ENCODE data around the gene PINK1. TPM values are rescaled to one million over a fixed set of nuclear protein-coding genes. Genes with fewer than 3 reads are reported as not detected.

PINK1 gene
- 21.6 and 27.6 TPM in 2 replicates for total RNA-seq (2014; rRNA removed; shearing (Covaris generic))

GRCh38 chr1:20633190-20634064 lies at the start of gene PINK1:
Gene PINK1, plus strand, starts transcription at chr1:20633458. Its CDS starts 91 bp downstream, at chr1:20633549.

GRCh38 chr1:20588634-20589225 lies 44.5 kb upstream of the PINK1 start, which contains the start of gene CDA:
Gene CDA, plus strand, starts transcription at chr1:20589097. Its CDS starts 33 bp downstream, at chr1:20589130.

DNA sequence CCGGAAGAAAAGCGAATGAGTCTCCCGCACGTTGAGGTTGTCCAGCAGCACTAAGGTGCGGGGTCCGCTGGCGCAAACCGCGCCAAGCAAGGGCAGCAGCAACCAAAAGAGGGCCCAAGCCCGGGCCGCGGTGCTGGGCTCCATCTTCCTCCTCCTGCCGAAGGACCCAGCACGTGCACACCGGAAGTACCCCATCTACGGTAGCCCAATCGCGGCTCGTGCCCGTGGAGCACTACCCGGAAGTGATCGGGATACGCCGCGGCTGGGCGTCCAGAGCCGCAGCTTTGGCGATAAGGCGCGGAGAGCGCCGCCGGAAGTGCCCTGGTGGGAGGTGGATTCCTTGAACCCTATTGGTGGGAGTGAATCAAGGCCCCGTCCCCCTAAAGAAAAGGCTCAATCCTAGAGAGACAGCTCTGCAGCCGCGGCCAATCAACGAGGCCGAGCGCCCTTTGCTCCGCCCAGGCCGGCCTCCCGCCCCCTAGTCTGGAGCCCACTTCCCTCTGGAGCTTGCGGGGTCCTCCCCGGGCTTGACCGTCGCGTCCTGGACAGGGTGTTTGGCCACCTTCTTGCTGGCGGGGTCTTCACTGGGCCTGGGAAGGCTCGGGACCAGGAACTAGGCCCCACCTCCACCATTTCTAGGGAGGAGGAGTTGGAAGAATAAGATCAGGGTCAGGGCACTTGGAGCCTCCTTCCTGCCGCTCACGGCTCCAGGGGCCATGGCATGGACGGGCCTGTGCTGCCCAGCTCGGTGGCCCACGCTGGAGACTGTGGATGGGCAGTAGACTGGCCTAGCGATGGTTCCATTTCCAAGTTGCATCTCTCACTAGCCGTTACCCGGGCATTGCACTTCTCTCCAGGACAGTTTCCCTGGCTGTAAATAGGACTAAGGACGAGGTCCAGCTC lies 28.2 kb downstream of the PINK1 start, which contains the start of gene DDOST:
Gene DDOST, minus strand, starts transcription at position 163 of the 903 bp plus-strand sequence. Its CDS starts 19 bp downstream, at position 144.

Other genes with a start within 250 kb of the PINK1 start
- 6.0 and 7.2 TPM in 2 replicates for gene CAMK2N1, start 147.2 kb upstream of the PINK1 start, total RNA-seq (2014; rRNA removed; shearing (Covaris generic))
- gene MUL1, start 125.3 kb upstream of the PINK1 start, total RNA-seq (2014; rRNA removed; shearing (Covaris generic)): 24.0 and 24.5 TPM in 2 replicates
- not detected in 2 replicates for gene FAM43B, start 80.9 kb upstream of the PINK1 start, total RNA-seq (2014; rRNA removed; shearing (Covaris generic))
- not detected in 2 replicates for gene CDA, start 44.4 kb upstream of the PINK1 start, total RNA-seq (2014; rRNA removed; shearing (Covaris generic))
- 312 and 325 TPM in 2 replicates for gene DDOST, start 27.9 kb downstream of the PINK1 start, total RNA-seq (2014; rRNA removed; shearing (Covaris generic))
- 0.40 and 1.1 TPM in 2 replicates for gene KIF17, start 84.5 kb downstream of the PINK1 start, total RNA-seq (2014; rRNA removed; shearing (Covaris generic))
- gene SH2D5, start 99.2 kb downstream of the PINK1 start, total RNA-seq (2014; rRNA removed; shearing (Covaris generic)): 1.7 and 2.8 TPM in 2 replicates
- 298 and 370 TPM in 2 replicates for gene HP1BP3, start 153.8 kb downstream of the PINK1 start, total RNA-seq (2014; rRNA removed; shearing (Covaris generic))